Prostate gland (tissue), 2 donors: Measurements from ENCODE around the gene SESN3.

Experiments
- CTCF ChIP-seq, 4 experiments: fragments of 200-600 bp in 2 of 4; fragments of 450-650 bp in 2 of 4; sonication (generic) in 2 of 4; IDR thresholded peaks; 1 replicate in 3 of 4; 2 replicates in 1 of 4; pipeline ENCODE4 v1.5.1; 2016 to 2019; ENCODE audit warnings: antibody characterized with exemption in 4 of 4, mild to moderate bottlenecking in 2 of 4, moderate library complexity in 2 of 4
- POLR2A ChIP-seq: fragments of 450-650 bp; IDR thresholded peaks from one replicate; pipeline ENCODE4 v1.6.1; 2016; ENCODE audit warnings: antibody characterized with exemption, mild to moderate bottlenecking

GRCh38 chr11:95163106-95163505 lies 67.9 kb downstream of the SESN3 start:
- TF ChIP-seq CTCF (IDR thresholded peaks at IDR 0.05) (no peak), POLR2A (no peak)
